B cell (primary cell): ENCODE measurements around the gene RIC8A. TPM values are rescaled to one million over a fixed set of nuclear protein-coding genes. Genes with fewer than 3 reads are reported as not detected.
"Not testable (repeated sequence)": the region's sequence is repeated elsewhere in the genome, so short reads cannot be mapped to it uniquely, and the experiment has no call there.

Experiments
- ATAC-seq: fragments of 200-7000 bp; cut with Tn5 transposase; one replicate; pipeline ENCODE4 v1.10.0; 2021; ENCODE audit warnings: low read depth, mild to moderate bottlenecking, moderate number of reproducible peaks, moderate library complexity
- CTCF ChIA-PET: fragments of 350-600 bp; sonication (Branson Sonifier 250); formaldehyde crosslinking; loops from one replicate; lab custom pipeline; 2021; ENCODE audit warnings: antibody characterized with exemption, inconsistent platforms; lab: Charles Lee
- POLR2A ChIA-PET: fragments of 350-600 bp; sonication (Branson Sonifier 250); formaldehyde crosslinking; loops from one replicate; lab custom pipeline; 2021; ENCODE audit warnings: antibody characterized with exemption; lab: Charles Lee
- DNase-seq: peaks from one replicate; pipeline ENCODE4 v3.0.0; 2013
- H2AFZ ChIP-seq: 2 replicates; pipeline ENCODE4 v1.6.1; 2012; ENCODE audit warnings: mild to moderate bottlenecking, low read depth, low read length; ENCODE audit not compliant: insufficient read depth, poor library complexity, severe bottlenecking
- H3K27ac ChIP-seq, 2 donors: 1 replicate in 1 of 2; 2 replicates in 1 of 2; pipeline ENCODE4 v1.5.1; 2012 to 2013; ENCODE audit warnings: low read length in 2 of 2, mild to moderate bottlenecking in 2 of 2, moderate library complexity in 1 of 2
- H3K27me3 ChIP-seq, 4 experiments: fragments of 200-600 bp in 1 of 4; sonication (generic) in 1 of 4; replicated peaks in 1 of 4; 1 replicate in 2 of 4; 2 replicates in 2 of 4; pipeline versions ENCODE4 v1.6.1 to v1.7.0; 2013 to 2016; ENCODE audit warnings: low read length in 3 of 4, mild to moderate bottlenecking in 2 of 4, mixed read lengths in 1 of 4, moderate library complexity in 1 of 4; ENCODE audit not compliant: insufficient read depth in 4 of 4, control insufficient read depth in 3 of 4; ENCODE audit errors: control extremely low read depth in 1 of 4
- H3K36me3 ChIP-seq, 2 experiments: replicated peaks in 1 of 2; 1 replicate in 1 of 2; 2 replicates in 1 of 2; pipeline versions ENCODE4 v1.6.1 to v1.7.1; 2013; ENCODE audit warnings: low read length in 1 of 2; ENCODE audit not compliant: insufficient read depth in 2 of 2, control insufficient read depth in 1 of 2; ENCODE audit errors: control extremely low read depth in 1 of 2, extremely low read depth in 1 of 2
- H3K4me1 ChIP-seq, 2 donors: fragments of 200-600 bp in 1 of 2; sonication (generic) in 1 of 2; 1 replicate in 1 of 2; 2 replicates in 1 of 2; pipeline versions ENCODE4 v1.5.1 to v1.6.1; 2013 to 2017; ENCODE audit warnings: low read length in 2 of 2; ENCODE audit not compliant: control insufficient read depth in 2 of 2, insufficient read depth in 2 of 2
- H3K4me2 ChIP-seq: replicated peaks from 2 replicates; pipeline ENCODE3; 2012; ENCODE audit warnings: mild to moderate bottlenecking, low read depth, low read length; ENCODE audit not compliant: poor library complexity, severe bottlenecking
- H3K4me3 ChIP-seq, 5 experiments: fragments of 200-600 bp in 1 of 5; sonication (generic) in 1 of 5; 1 replicate in 3 of 5; 2 replicates in 2 of 5; pipeline versions ENCODE4 v1.5.1 to v1.7.0; 2011 to 2016; ENCODE audit warnings: low read length in 4 of 5, mild to moderate bottlenecking in 4 of 5, low read depth in 2 of 5, control low read depth in 1 of 5, moderate library complexity in 1 of 5; ENCODE audit not compliant: insufficient read depth in 1 of 5; ENCODE audit errors: control extremely low read depth in 1 of 5, extremely low read depth in 1 of 5
- H3K79me2 ChIP-seq: fragments of 200-600 bp; sonication (generic); one replicate; pipeline ENCODE4 v1.6.0; 2016; ENCODE audit warnings: low read length; ENCODE audit not compliant: control insufficient read depth, insufficient read depth
- H3K9ac ChIP-seq: fragments of 200-600 bp; sonication (generic); 2 replicates; pipeline ENCODE4 v1.6.1; 2017; ENCODE audit warnings: mild to moderate bottlenecking, low read length, moderate library complexity
- H3K9me3 ChIP-seq, 3 donors: one replicate each; pipeline versions ENCODE4 v1.6.1 to v1.7.1; 2013; ENCODE audit warnings: low read length in 2 of 3; ENCODE audit not compliant: control insufficient read depth in 2 of 3, insufficient read depth in 1 of 3; ENCODE audit errors: control extremely low read depth in 1 of 3
- H4K20me1 ChIP-seq: 2 replicates; pipeline ENCODE4 v1.6.0; 2012; ENCODE audit warnings: mild to moderate bottlenecking, low read length; ENCODE audit not compliant: insufficient read depth, control insufficient read depth, poor library complexity, severe bottlenecking
- H3K27ac Mint-ChIP-seq: one replicate; pipeline ENCODE4 v1.8.0; 2021; ENCODE audit warnings: mixed read lengths
- H3K27me3 Mint-ChIP-seq: one replicate; pipeline ENCODE4 v1.8.0; 2021; ENCODE audit warnings: mixed read lengths
- H3K4me1 Mint-ChIP-seq: one replicate; pipeline ENCODE4 v1.8.0; 2021; ENCODE audit warnings: mixed read lengths
- H3K4me3 Mint-ChIP-seq: one replicate; pipeline ENCODE4 v1.8.0; 2021; ENCODE audit warnings: mixed read lengths
- H3K9me3 Mint-ChIP-seq: one replicate; pipeline ENCODE4 v1.8.0; 2022; ENCODE audit warnings: mixed read lengths; ENCODE audit not compliant: insufficient read depth
- CTCF ChIP-seq: fragments of 200-600 bp; IDR thresholded peaks from one replicate; pipeline ENCODE4 v1.8.0; 2022; ENCODE audit warnings: antibody characterized with exemption, mild to moderate bottlenecking
- EZH2 ChIP-seq: IDR thresholded peaks from 2 replicates; pipeline ENCODE4 v1.6.1; 2012; ENCODE audit warnings: borderline replicate concordance, low read depth, mild to moderate bottlenecking, moderate library complexity, low read length; ENCODE audit not compliant: insufficient read depth, poor library complexity, severe bottlenecking
- WGBS: methylation state at CpG from one replicate; pipeline ENCODE4 v1.1.5; 2013; ENCODE audit warnings: missing lambda C conversion rate; ENCODE audit not compliant: insufficient coverage; 5-methylcytosine and 5-hydroxymethylcytosine counted together
- intact Hi-C: fragments of 100-400 bp; cut with micrococcal nuclease; formaldehyde crosslinking; loops from one replicate; pipeline ENCODE4 v1.10.0; 2022
- polyA minus RNA-seq: library from RNA; depleted of rRNA, polyadenylated mRNA; stranded (reverse); fragments of >200 nt; gene quantifications from 2 replicates; pipeline ENCODE4 v1.2.3, GENCODE V29; 2012
- polyA plus RNA-seq: library from polyadenylated mRNA; depleted of rRNA; stranded (reverse); fragments of >200 nt; gene quantifications from 2 replicates; pipeline ENCODE4 v1.2.3, GENCODE V29; 2012
- total RNA-seq, 2 donors: library from RNA; stranded (reverse); fragments of 120-200 nt in 1 of 2; gene quantifications; 1 replicate in 1 of 2; 2 replicates in 1 of 2; pipeline versions ENCODE4 v1.2.3 to v1.2.4, GENCODE V29; 2013 to 2022

The RIC8A gene
- 102 and 110 TPM in 2 replicates for total RNA-seq
- 56.6 TPM for total RNA-seq (2013)
- 90.0 and 100 TPM in 2 replicates for polyA plus RNA-seq
- 137 and 138 TPM in 2 replicates for polyA minus RNA-seq

- Mint-ChIP-seq H3K4me1 (peaks cover 53% of the 10 kb centered on the region), H3K27me3 (no peaks in the 10 kb centered on the region), H3K9me3 (no peaks in the 10 kb centered on the region), H3K27ac (peak within 1 kb of the TSS; percentile 100), H3K4me3 (peak within 1 kb of the TSS; percentile 98)
- TF ChIP-seq CTCF (no peak), EZH2 (no peak)
- intact Hi-C loops, result loop anchor here (1.0 to 5.0 kb wide), 7 partner anchors 29 to 590 kb away; partner anchors contain the start of genes HRAS, LRRC56, PSMD13 and SIRT3
- Histone ChIP-seq H2AFZ (peak within 1 kb of the TSS; percentile 69), H3K79me2 (peaks cover 72% of the 10 kb centered on the region), H3K27me3 (no peaks in the 10 kb centered on the region), H4K20me1 (peaks cover 79% of the 10 kb centered on the region), H3K9ac (peak within 1 kb of the TSS; percentile 93), H3K36me3 (peaks cover 0 to 55% of the 10 kb centered on the region in 2 experiments), H3K27ac (peak within 1 kb of the TSS; percentile 96 to 98), H3K9me3 (no peaks in the 10 kb centered on the region), H3K4me3 (peak within 1 kb of the TSS; percentile 87 to 98 (median 91)), H3K4me1 (peaks cover 26 to 43% of the 10 kb centered on the region in 2 donors), H3K4me2 (peak within 1 kb of the TSS; percentile 98)
- under 1% methylated on average over 62 of the region's 63 CpGs for WGBS
- POLR2A ChIA-PET, result interaction anchor here (0.5 to 3.2 kb wide), 20 partner anchors 10 to 1176 kb away, joined by 3 to 25 read pairs (median 4); partner anchors contain the start of genes LRRC56, PGGHG, PNPLA2 and PSMD13
- DNase-seq (peak; percentile 99), ATAC-seq (peak; percentile 79)
- CTCF ChIA-PET, result interaction anchor here (0.5 to 4.0 kb wide), 13 partner anchors 30 to 424 kb away, joined by 3 to 33 read pairs (median 4); partner anchors contain the start of gene PTDSS2
These were observed at the start of gene RIC8A, which contains the start of gene BET1L for GRCh38 chr11:207208-207862. Gene RIC8A, plus strand, starts transcription at chr11:207708. Its CDS starts 1,147 bp downstream, at chr11:208855. Gene BET1L, minus strand, starts transcription at chr11:207399. Its CDS starts 78 bp downstream, at chr11:207321.

- H3K9me3 Mint-ChIP-seq, H3K4me3 ChIP-seq, H4K20me1 ChIP-seq, CTCF ChIA-PET, H3K27me3 Mint-ChIP-seq, H3K4me1 ChIP-seq, H3K79me2 ChIP-seq, H3K4me2 ChIP-seq, DNase-seq, H3K27ac ChIP-seq, intact Hi-C loops, H2AFZ ChIP-seq, H3K27me3 ChIP-seq, H3K4me1 Mint-ChIP-seq, H3K36me3 ChIP-seq, H3K9ac ChIP-seq, H3K27ac Mint-ChIP-seq, ATAC-seq, H3K9me3 ChIP-seq, H3K4me3 Mint-ChIP-seq, POLR2A ChIA-PET: not testable (repeated sequence)
- WGBS, result no CpG with 5 or more reads among the region's 13 CpGs
These were observed 27.3 kb upstream of the RIC8A start for GRCh38 chr11:180242-180641.

- H2AFZ ChIP-seq, H3K27ac Mint-ChIP-seq, H3K9me3 Mint-ChIP-seq, H3K27me3 Mint-ChIP-seq, H3K79me2 ChIP-seq, H4K20me1 ChIP-seq, H3K4me1 ChIP-seq, H3K4me1 Mint-ChIP-seq, H3K9ac ChIP-seq, H3K27ac ChIP-seq, H3K4me3 Mint-ChIP-seq, intact Hi-C loops, H3K27me3 ChIP-seq, POLR2A ChIA-PET, H3K4me3 ChIP-seq, H3K36me3 ChIP-seq, H3K9me3 ChIP-seq, CTCF ChIA-PET, ATAC-seq, H3K4me2 ChIP-seq: not testable (repeated sequence)
- DNase-seq, result peak; percentile 45
- WGBS, result 76% methylated on average over 5 of the region's 55 CpGs
These were observed 18.2 kb upstream of the RIC8A start for GRCh38 chr11:189200-189783.
